GM12878 (cell line): ENCODE data around the gene TPH2. TPM values are rescaled to one million over a fixed set of nuclear protein-coding genes. Genes with fewer than 3 reads are reported as not detected.
A peak's percentile ranks its signal among the peaks of the same experiment; 100 is the strongest.

Experiments
- CTCF ChIP-seq, 3 experiments: IDR thresholded peaks in 2 of 3; conservative IDR thresholded peaks in 1 of 3; 2 replicates each; pipeline ENCODE4 v1.5.1; 2011; ENCODE audit warnings: low read depth in 3 of 3, low read length in 3 of 3, mild to moderate bottlenecking in 3 of 3, control low read depth in 2 of 3, moderate library complexity in 2 of 3, inconsistent platforms in 1 of 3, mixed read lengths in 1 of 3; ENCODE audit not compliant: control insufficient read depth in 2 of 3, insufficient read depth in 1 of 3; ENCODE audit errors: extremely low read depth in 1 of 3
- E2F8 ChIP-seq: fragments of 450-650 bp; IDR thresholded peaks from 2 replicates; pipeline ENCODE4 v1.6.1; 2018; ENCODE audit warnings: mild to moderate bottlenecking, low read depth, moderate library complexity; ENCODE audit not compliant: partially characterized antibody
- KDM1A ChIP-seq: fragments of 200-600 bp; sonication (generic); IDR thresholded peaks from 2 replicates; pipeline ENCODE4 v1.6.1; 2016; ENCODE audit warnings: borderline replicate concordance
- LARP7 ChIP-seq: fragments of 450-650 bp; IDR thresholded peaks from 2 replicates; pipeline ENCODE4 v1.6.1; 2017; ENCODE audit warnings: mild to moderate bottlenecking
- MLLT1 ChIP-seq: fragments of 450-650 bp; IDR thresholded peaks from 2 replicates; pipeline ENCODE4 v1.6.1; 2016; ENCODE audit warnings: mild to moderate bottlenecking
- NFYB ChIP-seq: IDR thresholded peaks from 2 replicates; pipeline ENCODE4 v1.6.1; 2011; ENCODE audit warnings: low read depth, mild to moderate bottlenecking, low read length, improper control_type of control experiment, moderate library complexity; ENCODE audit not compliant: insufficient read depth
- NKRF ChIP-seq: fragments of 450-650 bp; conservative IDR thresholded peaks from 2 replicates; pipeline ENCODE4 v1.6.1; 2017; ENCODE audit warnings: mild to moderate bottlenecking, moderate library complexity
- PAX5 ChIP-seq: IDR thresholded peaks from 2 replicates; pipeline ENCODE4 v1.6.1; 2011; ENCODE audit warnings: low read depth, low read length, borderline replicate concordance
- RELB ChIP-seq: fragments of 450-650 bp; IDR thresholded peaks from 2 replicates; pipeline ENCODE4 v1.6.1; 2017; ENCODE audit warnings: low read depth, mild to moderate bottlenecking, moderate library complexity
- SUZ12 ChIP-seq: fragments of 200-600 bp; sonication (generic); IDR thresholded peaks from one replicate; pipeline ENCODE4 v1.6.1; 2018; ENCODE audit warnings: antibody characterized with exemption, mild to moderate bottlenecking; ENCODE audit not compliant: unreplicated experiment
- TARDBP ChIP-seq: IDR thresholded peaks from 2 replicates; pipeline ENCODE4 v1.6.1; 2016; ENCODE audit warnings: borderline replicate concordance
- YBX1 ChIP-seq: fragments of 450-650 bp; IDR thresholded peaks from 2 replicates; pipeline ENCODE4 v1.6.1; 2016; ENCODE audit warnings: antibody characterized with exemption
- YY1 ChIP-seq: IDR thresholded peaks from 2 replicates; pipeline ENCODE4 v1.6.1; 2011; ENCODE audit warnings: low read depth, mild to moderate bottlenecking, low read length
- ZNF207 ChIP-seq: fragments of 450-650 bp; IDR thresholded peaks from 2 replicates; pipeline ENCODE4 v1.6.1; 2014; ENCODE audit warnings: antibody characterized with exemption, mild to moderate bottlenecking, borderline replicate concordance
- ZNF687 ChIP-seq: fragments of 450-650 bp; IDR thresholded peaks from 2 replicates; pipeline ENCODE4 v1.6.1; 2017; ENCODE audit warnings: mild to moderate bottlenecking, moderate library complexity
- polyA plus RNA-seq, 11 experiments: library from polyadenylated mRNA; depleted of rRNA in 4 of 11; unstranded in 6 of 11; stranded (reverse) in 5 of 11; fragments of >200 nt; fragmentation: Nextera tagmentation in 4 of 11; fragmentation: Illumina TruSeq in 1 of 11; extraction: Ambion mirVana in 4 of 11; extraction: Trizol in 1 of 11; gene quantifications; 1 replicate in 1 of 11; 2 replicates in 10 of 11; pipeline versions ENCODE4 v1.2.1 to v1.2.3, GENCODE V29; 2011 to 2016; ENCODE audit warnings: inconsistent platforms in 2 of 11, missing spikeins in 2 of 11, low read depth in 1 of 11
- total RNA-seq, 4 experiments: library from RNA; depleted of rRNA in 3 of 4; stranded (reverse); fragments of >200 nt in 3 of 4; fragmentation: Illumina TruSeq in 1 of 4; extraction: Trizol in 1 of 4; gene quantifications; 2 replicates each; pipeline versions ENCODE4 v1.2.1 to v1.2.3, GENCODE V29; 2013 to 2021

Gene TPH2
- total and polyA plus RNA-seq, 10 of the 15 experiments (the other 5 are each of a cell fraction or from before 2014, with no cell fraction given) = not detected

- no peak for TF ChIP-seq ZNF207
- TF ChIP-seq TARDBP = no peak
- peak; percentile 57; the same call in 1 of the 2 replicates for TF ChIP-seq YY1
- no peak for TF ChIP-seq LARP7
- no peak for TF ChIP-seq RELB
- no peak for TF ChIP-seq SUZ12
- no peak for TF ChIP-seq E2F8
- no peak for TF ChIP-seq MLLT1
- no peak for TF ChIP-seq YBX1
- TF ChIP-seq NFYB = no peak
- no peak for TF ChIP-seq KDM1A
- TF ChIP-seq NKRF = peak; percentile 60; the same call in 1 of the 2 replicates
- no peak for TF ChIP-seq ZNF687
- no peak for TF ChIP-seq PAX5
- TF ChIP-seq CTCF (IDR thresholded peaks at IDR 0.05 in 2 of 3, conservative IDR thresholded peaks at IDR 0.05 in 1 of 3; ENCODE audit: control insufficient read depth in 2 of 3, extremely low read depth in 1 of 3, insufficient read depth in 1 of 3, low read depth in 3 of 3, low read length in 3 of 3) = peak; percentile 43 to 51 (median 47)
These were observed at the start of gene TPH2 (continued) for GRCh38 chr12:71938728-71939385.
